Nephron progenitor cell (in vitro differentiated cells): ENCODE results near the gene FEM1C.

Experiments used
- DNase-seq: peaks from one replicate; pipeline ENCODE4 v3.0.0; 2021
- H3K27ac Mint-ChIP-seq: 2 replicates; pipeline ENCODE4 v1.8.0; 2021; ENCODE audit warnings: mild to moderate bottlenecking, moderate library complexity, mixed read lengths
- H3K27me3 Mint-ChIP-seq: 2 replicates; pipeline ENCODE4 v1.8.0; 2021; ENCODE audit warnings: mild to moderate bottlenecking, low read depth, mixed read lengths; ENCODE audit not compliant: poor library complexity
- H3K36me3 Mint-ChIP-seq: 2 replicates; pipeline ENCODE4 v1.8.0; 2021; ENCODE audit warnings: low read depth, mixed read lengths
- H3K4me1 Mint-ChIP-seq: 2 replicates; pipeline ENCODE4 v1.8.0; 2021; ENCODE audit warnings: mixed read lengths
- H3K4me3 Mint-ChIP-seq: 2 replicates; pipeline ENCODE4 v1.8.0; 2021; ENCODE audit warnings: mild to moderate bottlenecking, moderate library complexity, mixed read lengths
- H3K9me3 Mint-ChIP-seq: 2 replicates; pipeline ENCODE4 v1.8.0; 2021; ENCODE audit warnings: mild to moderate bottlenecking, moderate library complexity, mixed read lengths
- TF ChIP-seq, protein P1 (sequence below): fragments of 200-600 bp; sonication (generic); IDR thresholded peaks from 2 replicates; pipeline ENCODE4 v1.5.0; 2021; ENCODE audit warnings: antibody characterized with exemption

FEM1C gene

DNA sequence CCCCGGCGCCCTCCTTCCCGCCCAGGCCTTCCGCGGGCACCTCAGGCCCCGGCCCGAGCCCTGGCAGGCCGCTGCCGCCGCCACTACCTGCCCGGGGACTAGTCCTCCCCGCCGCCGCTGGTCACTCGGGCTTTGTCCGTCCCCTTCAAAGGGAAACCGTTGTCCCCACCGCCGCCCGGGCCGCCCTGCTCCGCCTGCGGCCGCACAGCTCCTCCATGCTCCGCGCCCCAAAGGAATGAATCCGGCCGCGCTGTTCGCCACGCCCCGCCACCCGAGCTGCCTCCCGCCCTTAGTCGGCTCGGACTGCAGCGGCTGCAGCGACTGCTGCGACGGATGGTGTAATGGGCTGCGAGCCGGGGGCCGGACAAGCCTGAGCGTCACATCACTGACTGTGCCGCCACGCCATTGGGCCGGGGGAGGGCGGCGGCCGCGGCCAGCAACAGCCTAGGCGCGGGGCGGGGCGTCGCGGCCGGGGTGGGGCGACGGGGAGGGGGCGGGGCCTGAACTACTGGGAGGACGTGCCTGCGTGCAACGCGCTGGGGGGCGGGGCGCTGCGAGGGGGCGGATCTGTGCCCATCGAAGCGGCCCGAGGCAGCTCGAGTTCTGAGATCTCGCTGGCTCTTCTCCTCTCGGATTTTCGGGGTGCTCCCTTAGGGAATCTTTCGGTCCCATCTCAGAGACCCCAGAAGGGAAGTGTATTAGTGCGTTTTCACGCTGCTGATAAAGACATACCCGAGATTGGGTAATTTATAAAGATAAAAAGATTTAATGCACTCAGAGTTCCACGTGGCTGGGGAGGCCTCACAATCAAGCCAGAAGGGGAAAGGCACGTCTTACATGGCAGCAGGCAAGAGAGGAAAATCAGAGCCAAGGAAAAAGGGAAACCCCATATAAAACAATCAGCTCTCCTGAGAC is at the start of gene FEM1C:
Gene FEM1C (minus strand): TSS at position 340 of the 915 bp plus-strand sequence. CDS start 1,282 bp downstream, outside the sequence.
- DNase-seq = peak; percentile 99
- H3K27ac Mint-ChIP-seq = peak within 1 kb of the TSS; percentile 99
- TF ChIP-seq, protein P1, sequence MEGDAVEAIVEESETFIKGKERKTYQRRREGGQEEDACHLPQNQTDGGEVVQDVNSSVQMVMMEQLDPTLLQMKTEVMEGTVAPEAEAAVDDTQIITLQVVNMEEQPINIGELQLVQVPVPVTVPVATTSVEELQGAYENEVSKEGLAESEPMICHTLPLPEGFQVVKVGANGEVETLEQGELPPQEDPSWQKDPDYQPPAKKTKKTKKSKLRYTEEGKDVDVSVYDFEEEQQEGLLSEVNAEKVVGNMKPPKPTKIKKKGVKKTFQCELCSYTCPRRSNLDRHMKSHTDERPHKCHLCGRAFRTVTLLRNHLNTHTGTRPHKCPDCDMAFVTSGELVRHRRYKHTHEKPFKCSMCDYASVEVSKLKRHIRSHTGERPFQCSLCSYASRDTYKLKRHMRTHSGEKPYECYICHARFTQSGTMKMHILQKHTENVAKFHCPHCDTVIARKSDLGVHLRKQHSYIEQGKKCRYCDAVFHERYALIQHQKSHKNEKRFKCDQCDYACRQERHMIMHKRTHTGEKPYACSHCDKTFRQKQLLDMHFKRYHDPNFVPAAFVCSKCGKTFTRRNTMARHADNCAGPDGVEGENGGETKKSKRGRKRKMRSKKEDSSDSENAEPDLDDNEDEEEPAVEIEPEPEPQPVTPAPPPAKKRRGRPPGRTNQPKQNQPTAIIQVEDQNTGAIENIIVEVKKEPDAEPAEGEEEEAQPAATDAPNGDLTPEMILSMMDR = no peak
- peaks cover 27% of the 10 kb centered on the region for H3K36me3 Mint-ChIP-seq
- peaks cover 35% of the 10 kb centered on the region for H3K4me1 Mint-ChIP-seq
- H3K9me3 Mint-ChIP-seq = peaks cover 16% of the 10 kb centered on the region
- no peaks in the 10 kb centered on the region for H3K27me3 Mint-ChIP-seq
- H3K4me3 Mint-ChIP-seq = peak within 1 kb of the TSS; percentile 95

GRCh38 chr5:115589043-115589442 is 44.5 kb upstream of the FEM1C start:
- no peak for DNase-seq
- Mint-ChIP-seq H3K9me3 (no peaks in the 10 kb centered on the region), H3K4me1 (no peaks in the 10 kb centered on the region), H3K27ac (no peak overlapping the region), H3K27me3 (peaks cover 4% of the 10 kb centered on the region), H3K4me3 (no peak overlapping the region), H3K36me3 (no peaks in the 10 kb centered on the region)
- TF ChIP-seq, protein P1 = no peak

GRCh38 chr5:115588640-115589039 is 44.1 kb upstream of the FEM1C start:
- Mint-ChIP-seq H3K4me1 (no peaks in the 10 kb centered on the region), H3K4me3 (no peak overlapping the region), H3K27ac (no peak overlapping the region), H3K9me3 (no peaks in the 10 kb centered on the region), H3K27me3 (peaks cover 4% of the 10 kb centered on the region), H3K36me3 (no peaks in the 10 kb centered on the region)
- no peak for DNase-seq
- TF ChIP-seq, protein P1 = no peak

- Mint-ChIP-seq H3K4me1 (no peaks in the 10 kb centered on the region), H3K9me3 (no peaks in the 10 kb centered on the region), H3K4me3 (no peak overlapping the region), H3K36me3 (no peaks in the 10 kb centered on the region), H3K27ac (no peak overlapping the region), H3K27me3 (peaks cover 4% of the 10 kb centered on the region)
- TF ChIP-seq, protein P1 = peak; percentile 54
- DNase-seq = no peak
Measured at GRCh38 chr5:115586525-115587146, 42.1 kb upstream of the FEM1C start.

GRCh38 chr5:115585265-115585664 is 40.7 kb upstream of the FEM1C start:
- Mint-ChIP-seq H3K36me3 (no peaks in the 10 kb centered on the region), H3K27ac (no peak overlapping the region), H3K9me3 (no peaks in the 10 kb centered on the region), H3K4me1 (no peaks in the 10 kb centered on the region), H3K4me3 (no peak overlapping the region), H3K27me3 (peaks cover 4% of the 10 kb centered on the region)
- no peak for DNase-seq
- TF ChIP-seq, protein P1 = no peak
